Stimulated activated CD8-positive, alpha-beta memory T cell treated with anti-CD3 and anti-CD28 coated beads, Interleukin-12 subunit alpha, Interleukin-12 subunit beta, amount 100 ng/mL, for 1 hour (primary cell): Measurements from ENCODE around the gene SSBP2.
A peak's percentile ranks its signal among the peaks of the same experiment; 100 is the strongest.

Experiments
- DNase-seq: peaks from one replicate; pipeline ENCODE4 v3.0.0-alpha.2; 2020; ENCODE audit warnings: low read depth

Gene SSBP2

DNA sequence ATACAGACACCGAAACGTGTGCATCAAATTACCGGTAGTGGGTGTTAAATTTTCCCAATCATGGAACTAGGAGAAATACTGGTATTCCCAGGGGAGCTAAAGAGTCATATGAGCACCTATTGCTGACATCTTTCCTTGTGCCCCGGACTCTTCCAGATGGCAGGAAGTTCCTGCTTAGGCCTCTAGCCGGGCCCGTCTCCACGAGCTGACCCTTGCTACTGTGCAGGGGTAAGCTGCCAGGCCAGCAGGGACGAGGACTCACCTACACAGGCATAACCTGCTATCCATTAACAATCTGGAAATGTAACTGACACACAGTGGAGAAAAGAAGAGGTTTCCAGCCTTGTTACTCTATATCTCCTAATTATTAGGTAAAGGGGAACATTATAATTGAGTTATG is 16.2 kb upstream of the SSBP2 start:
- no peak for DNase-seq

DNA sequence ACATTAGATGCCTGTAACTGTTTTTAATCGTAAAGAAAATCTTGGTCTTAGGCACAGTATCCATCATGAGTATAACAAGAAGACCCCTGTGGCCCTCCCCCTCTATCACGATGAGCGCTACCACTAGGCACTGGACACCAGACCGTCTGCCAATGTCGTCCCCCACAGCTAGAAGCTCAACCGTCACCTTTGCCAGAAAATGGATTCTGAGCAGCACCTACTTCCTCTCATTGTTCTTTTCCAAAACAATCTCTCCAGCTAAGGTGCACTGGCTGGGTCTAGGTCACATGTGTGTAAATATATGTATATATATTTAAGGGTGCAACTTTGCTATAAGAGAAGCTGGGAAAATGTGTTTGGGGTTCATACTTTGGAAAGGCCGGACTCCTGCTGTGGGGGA is 15.7 kb upstream of the SSBP2 start:
- DNase-seq = no peak

DNA sequence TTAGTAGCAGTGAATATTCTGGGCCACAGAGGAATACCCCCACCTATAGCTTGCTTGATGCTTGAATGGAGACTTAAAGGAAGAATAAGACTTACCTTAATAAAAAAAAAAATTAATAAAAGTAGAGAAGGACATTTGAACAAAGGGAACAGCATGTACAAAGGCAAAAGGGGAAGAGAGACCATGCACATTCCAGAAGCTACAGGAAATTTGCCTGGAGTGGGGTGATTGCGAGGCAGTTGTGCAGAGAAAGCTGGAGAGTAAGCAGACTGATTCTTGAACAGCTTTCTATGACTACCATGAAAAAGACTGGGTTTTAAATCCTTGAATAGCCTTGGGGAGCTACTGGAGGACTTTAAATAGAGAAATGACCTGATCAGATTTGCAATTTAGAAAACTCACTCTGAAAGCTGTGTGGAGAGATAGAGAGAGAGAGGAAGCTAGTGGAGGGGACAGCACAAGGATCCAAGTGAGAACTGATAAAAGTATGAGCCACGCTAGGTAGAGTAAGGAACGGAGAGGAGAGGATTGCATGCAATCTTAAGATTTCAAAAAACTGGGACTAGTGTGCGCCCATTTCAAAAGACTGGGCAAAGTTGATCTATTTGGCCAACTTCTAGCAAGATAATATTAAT is 12.5 kb upstream of the SSBP2 start:
- DNase-seq = no peak

DNA sequence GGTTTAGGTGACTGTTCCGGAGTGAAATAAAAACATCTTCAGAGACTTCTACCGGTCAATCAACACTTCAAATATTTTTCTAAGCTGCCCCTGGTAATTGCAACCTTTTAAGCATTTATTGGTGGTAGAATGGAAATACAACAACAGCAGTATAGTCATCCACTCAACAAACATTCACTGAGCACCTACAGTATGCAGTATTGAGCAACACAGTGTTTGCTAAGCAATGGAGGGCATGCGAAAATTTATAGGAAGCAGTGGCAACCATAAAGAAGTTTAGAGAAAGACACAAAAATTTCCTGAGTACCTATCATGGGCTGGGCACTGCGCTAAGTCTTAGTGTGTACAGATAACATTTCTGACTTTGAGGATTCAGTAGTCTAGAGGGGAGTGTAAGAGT is 12.0 kb upstream of the SSBP2 start:
- DNase-seq = no peak

DNA sequence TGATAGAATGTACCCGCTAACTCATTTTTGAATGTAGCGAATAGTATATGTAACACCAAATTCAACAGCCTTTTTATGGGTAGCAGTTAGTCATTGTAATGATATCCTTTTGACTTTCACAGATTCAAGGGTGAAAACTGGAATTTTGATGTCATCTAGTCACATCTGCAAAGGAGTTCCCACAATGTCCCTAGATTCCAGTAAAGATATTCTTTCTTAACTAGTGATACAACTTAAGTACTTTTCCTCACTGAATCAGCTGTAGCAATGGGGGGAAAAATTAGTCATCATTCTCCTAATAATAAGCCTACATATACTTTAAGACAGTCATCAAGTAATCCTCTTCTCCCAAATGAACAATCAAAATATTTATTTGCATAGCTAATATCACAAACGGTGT is 11.5 kb upstream of the SSBP2 start:
- DNase-seq = no peak

DNA sequence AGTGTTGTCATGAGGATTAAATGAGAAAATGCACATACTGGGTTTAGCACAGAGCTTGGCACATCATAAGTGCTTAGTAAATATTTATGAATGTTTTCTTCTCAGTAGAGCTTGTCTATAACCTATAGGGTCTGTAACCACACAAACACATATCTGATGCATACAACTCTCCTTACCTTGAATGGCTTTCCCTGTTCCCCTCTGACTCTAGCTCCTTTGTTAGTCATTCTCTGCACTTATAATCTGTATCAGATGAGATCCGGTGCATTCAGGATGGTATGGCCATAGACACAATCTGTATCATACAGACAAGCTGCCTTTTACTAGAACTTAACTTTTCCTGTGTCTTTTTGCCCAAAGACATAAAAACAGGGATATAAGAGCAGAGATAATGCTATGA is 11.1 kb upstream of the SSBP2 start:
- no peak for DNase-seq

DNA sequence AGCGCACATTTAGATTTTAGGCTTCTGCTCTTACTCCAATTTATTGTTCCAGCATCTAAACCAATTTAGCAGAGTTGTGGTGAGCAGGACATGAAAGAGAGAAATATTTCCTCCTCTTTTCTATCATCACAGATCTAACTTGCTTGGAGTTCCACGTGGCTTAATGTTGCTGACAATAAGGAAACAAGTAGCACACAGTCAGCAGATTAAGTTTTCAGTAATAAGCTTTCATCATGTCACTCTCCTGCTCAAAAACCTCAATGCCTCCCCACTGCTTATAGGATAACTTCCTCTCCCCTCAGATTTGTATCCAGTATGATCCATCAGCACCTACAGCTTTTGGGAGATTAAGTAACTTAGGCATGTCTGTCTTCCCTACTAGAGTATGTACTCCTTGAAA is 10.4 kb upstream of the SSBP2 start:
- DNase-seq = no peak

DNA sequence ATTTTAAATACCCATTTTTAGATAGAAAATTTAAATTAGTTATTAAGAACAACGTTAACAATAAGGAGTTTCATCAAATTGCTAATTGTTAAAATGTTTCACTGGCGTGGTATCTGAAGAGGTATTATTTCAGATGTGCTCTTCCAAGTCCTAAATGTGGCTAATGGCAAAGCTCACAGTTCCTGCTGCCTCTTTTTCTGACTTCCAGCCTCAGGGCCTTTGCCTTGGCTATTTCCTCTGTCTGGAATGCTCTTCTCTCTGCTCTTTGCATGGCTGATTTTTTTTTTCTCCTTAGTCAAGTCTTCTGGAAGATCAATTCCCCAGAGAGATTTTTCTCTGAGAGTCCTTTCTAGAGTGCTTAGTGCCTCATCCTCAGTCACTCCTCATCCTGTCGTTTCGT is 9.6 kb upstream of the SSBP2 start:
- no peak for DNase-seq

DNA sequence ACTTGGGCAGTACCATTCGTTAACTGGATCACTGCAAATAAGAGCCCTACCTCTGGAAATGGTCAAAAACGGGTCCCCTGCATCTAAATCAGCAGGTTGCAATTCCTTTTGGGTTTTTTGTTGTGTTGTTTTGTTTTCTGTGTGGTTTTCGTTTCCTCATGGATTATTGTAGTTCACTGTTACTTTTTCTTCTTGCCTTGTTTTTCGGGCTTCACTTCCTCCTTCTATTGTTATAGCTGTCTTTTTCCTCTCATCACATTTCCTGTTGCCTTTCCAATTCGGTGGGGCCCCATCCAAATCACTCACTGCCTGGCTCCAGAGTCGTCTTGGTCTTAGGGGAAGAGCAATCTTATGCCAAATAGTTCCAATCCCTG is 8.7 kb upstream of the SSBP2 start:
- DNase-seq = no peak

DNA sequence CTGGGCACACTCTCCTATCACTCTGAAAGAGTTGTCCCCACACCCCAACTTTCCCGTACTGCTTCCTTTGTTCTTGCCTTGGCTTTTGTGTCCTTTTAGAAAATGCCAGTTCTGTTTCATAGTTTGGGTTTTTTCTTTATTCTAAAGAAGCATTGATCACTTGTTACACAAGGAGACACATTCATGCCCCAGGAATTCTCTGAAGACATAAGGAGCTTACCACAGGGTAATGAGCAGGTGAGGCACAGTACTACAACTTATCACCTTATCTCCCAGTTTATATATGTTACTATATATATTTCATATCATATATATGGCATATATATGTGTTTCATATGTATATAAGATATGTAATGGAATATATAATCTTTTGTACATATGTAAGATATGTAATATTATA is 6.5 kb upstream of the SSBP2 start:
- no peak for DNase-seq

DNA sequence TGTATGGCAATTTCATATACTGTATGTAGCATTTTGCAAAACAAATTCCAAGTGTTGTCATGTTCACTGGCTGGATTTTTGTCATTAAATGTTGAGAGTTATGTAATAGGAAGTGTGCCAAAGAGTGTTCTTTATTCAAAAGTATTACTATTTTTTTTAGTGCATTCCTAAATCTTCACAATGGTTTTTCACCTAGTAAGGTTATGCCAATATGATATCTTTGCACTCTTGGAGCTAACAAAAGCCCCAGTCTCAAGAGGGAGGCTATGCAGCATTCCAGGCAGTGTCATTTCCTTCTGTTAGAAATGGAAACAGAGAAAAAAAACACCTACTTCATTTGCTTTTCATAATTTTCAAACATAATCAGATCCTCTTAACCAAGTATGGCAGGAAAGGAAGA is 5.1 kb upstream of the SSBP2 start:
- DNase-seq = no peak

DNA sequence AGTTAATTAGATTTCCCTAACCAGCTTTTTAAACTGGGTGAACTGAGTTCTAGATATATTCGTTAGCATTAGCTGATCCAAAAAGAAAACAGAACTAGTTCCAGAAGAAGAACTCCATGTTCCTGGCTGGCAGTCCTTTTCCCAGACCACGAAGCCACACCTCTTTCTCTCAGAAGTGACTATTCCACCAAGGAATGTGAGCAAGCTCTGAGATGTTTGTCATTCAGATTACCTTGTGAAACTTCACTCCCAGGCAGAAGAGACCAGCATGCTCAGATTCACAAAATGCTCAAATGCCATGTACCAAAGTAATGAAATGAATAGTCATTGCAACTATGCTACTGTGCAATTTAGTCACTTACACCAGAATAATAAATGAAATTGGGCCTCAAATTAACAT is 4.4 kb upstream of the SSBP2 start:
- DNase-seq = no peak

DNA sequence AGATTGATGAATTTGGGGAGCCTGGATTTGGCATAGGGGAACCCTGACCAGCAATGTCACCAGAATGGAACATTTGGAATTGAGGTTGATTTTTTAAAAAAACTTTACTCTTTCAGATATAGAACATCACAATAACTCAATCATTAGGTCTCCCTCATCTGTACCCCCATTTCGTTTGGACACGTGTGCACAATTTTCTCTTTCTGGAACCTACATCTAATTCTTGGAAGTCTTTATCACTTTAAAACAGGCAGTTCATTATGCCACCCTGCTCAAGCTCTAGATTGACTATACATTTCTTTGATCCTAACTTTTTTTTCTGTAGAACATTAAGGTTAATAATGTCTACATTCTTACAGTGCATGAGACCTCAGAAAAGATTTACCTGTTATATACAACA is 3.7 kb upstream of the SSBP2 start:
- no peak for DNase-seq

DNA sequence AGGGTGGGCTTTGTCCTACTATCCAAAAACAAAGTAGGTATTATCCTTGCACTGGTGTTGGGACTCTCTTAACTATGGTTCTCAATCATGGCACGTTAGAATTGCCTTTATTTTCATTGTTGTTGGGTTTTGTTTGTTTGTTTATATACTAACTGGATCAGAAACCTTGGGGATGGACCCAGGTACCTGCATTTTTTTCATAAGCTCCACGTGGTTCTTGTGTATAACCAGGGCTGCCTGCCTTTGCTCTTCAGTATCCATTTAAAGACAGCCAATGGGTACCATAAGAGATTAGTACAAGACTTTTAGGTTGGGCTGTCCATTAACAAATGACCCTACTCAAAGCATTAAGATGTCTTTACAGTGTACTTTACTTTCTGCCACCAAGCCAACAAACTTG is 2.5 kb upstream of the SSBP2 start:
- no peak for DNase-seq

DNA sequence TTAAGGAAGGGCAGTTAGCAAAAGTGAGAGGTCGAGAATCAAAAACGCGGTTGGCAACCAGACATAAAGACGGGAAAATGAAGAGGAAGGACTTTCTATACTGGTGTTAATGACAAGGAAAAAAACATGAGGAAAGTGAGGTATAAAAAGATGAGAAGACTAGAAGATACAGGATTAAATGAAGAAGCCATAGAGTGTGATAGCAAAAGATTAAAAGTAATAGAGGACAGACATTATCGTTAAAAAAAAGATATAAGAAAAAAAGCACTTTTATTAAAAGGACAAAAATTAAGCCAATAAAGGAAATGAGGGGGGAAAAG is 1.7 kb upstream of the SSBP2 start:
- no peak for DNase-seq

DNA sequence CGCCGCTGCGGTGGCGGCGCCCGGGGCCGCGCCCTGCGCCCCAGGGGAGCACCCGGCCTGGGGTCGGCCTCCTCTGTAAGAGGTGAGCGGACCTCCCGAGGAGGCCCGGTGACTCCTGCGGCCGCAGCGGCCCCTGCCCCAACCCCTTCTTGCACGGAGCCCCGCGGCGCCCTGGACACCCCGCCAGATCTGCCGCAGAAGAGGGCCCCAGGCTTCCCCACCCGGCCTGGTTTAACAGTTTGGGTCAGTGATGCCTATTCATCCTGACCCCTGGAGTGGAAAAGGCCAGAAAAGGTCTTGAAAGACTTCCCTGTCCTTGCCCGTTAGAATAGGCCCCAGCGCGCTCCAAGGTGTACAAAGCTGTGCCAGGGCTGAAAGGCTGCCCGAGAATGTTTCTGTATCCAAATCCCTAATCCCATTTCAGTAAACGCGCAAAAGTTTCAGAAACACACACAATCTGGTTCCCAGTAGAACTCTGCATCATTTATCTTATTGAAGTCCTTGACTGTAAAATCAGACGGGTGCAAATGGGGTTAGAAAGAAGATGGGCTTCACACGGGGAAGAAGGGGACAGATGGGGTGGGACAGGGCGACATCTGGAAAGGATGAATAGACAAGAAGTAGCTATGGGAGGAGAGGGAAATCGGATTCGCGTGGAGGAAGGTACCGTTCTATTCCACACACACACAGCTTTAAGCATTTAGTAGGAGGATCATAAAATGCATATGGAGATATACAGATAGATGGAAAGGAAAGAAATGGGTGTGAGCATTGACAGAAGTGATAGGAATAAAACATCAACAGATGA is 1.1 kb upstream of the SSBP2 start:
- DNase-seq = no peak

DNA sequence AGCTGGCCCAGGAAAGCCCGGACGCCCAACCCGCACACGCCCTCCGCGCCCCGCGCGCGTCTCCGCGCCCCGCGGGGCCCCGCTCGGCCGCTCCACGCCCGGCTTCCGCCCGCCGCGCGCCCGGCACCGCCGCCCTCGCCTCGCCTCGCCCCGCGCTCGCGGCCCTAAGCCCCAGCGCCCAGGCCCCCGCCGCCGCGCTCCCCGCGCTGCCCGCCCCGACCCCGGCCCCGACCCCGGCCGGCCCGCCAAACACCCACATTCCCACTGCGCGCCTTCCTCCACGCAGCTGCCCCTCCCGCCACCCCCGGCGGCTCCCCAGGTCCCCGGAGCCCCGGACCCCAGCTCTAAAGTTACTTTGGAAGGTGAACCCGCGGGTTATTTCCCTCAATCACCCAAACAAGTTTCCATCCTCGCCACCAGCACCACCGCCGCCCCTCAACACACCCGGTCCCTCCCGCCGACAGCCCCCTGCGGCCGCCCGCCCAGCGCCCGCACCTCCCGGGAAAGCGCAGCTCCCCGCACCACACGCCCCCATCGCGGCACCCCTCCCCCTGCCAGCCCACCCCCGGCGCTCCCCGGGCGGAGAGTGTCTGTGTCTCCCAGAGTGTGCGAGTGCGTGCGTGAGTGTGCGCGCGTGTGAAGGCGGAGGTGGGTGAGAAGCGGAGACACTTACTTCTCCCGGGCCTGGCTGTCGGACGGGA is 439 bp downstream of the SSBP2 start:
- DNase-seq = no peak

DNA sequence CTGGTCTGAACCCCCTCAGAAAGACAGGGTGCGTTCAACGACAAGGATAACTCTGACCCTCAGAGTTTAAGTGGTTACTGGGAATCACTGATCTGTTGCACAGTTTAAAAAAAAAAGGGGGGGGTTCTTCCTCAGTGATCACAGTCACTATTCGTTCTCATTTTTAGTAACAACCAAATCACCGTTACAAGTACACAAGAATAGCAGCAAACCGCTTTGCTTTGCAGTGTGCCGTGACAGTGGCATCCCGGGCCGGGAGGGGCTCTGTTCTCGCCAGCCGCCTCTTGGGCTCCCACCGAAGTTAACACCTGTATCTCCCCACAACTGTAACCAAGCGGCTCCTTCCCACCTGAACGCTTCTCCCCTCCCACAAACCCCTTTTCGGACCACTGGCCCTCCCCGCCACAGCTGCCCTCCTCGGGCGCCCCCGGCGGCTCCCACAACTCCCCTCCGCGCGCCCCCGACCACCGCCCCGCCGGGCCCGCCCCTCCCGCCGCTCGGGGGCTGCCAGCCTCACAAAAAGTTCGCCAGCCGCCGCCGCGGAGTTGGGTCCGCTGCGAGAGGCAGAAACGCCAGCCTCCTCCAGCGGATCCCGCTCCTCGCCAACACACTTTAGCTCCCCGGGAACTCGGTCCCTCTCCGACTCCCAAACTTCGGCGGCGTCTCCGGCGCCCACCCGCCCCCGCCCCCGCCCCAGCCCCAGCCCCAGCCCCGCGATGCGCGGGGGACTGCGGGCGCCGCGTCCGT is 1.2 kb downstream of the SSBP2 start:
- peak; percentile 30 for DNase-seq

DNA sequence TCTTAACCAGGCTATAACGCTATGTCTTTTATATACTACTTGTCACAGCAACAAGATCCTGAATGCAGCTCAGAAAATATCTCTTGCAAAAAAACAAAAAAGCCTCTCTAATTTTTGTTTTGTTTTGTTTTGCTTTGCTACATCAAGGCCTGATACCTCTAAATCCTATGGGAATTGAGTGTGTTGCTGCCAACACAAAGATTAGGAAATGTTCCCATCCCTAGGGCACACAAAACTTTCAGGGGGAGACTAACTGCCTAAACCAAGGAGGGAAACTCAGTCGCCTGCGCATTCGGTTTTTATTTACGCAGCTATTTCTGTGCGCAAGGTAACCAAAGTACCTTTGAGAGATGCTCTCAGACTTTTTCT is 1.7 kb downstream of the SSBP2 start:
- DNase-seq = no peak

DNA sequence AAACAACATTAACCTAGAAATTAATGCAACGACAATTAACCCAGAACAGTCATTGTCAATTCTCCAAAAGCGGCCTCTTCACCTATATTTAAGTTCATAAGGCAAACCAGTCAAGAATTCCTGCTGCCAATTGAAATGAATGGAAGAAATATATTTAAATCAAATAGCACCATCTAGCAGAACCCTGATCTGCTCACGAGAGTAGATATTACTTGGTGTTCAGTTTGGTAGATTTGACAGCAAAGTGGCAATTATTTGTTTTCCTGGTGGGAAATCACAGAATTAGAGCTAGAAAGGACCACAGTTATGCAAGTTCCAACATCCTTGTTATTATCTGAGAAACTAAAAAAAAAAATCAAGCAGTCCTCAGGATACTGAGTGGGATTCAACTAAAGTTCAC is 2.3 kb downstream of the SSBP2 start:
- DNase-seq = no peak

DNA sequence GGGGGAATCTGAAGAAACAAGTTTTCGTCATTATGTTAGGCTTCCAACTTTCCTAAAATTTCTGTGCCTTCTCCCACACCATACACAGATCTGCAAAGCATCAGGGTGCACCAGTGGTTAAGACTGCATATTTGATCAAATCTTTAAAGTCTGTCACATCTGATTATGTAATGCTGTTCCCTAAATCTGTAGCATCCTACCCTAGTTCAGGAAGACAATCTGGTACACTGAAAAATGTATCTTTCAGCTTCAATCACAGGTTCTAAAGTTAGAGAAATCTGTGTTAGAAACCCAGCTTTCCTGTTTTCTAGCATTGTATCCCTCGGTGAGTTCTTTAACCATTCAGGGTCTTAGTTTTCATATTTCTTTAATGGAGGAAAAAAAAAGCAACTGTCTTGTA is 3.9 kb downstream of the SSBP2 start:
- no peak for DNase-seq

DNA sequence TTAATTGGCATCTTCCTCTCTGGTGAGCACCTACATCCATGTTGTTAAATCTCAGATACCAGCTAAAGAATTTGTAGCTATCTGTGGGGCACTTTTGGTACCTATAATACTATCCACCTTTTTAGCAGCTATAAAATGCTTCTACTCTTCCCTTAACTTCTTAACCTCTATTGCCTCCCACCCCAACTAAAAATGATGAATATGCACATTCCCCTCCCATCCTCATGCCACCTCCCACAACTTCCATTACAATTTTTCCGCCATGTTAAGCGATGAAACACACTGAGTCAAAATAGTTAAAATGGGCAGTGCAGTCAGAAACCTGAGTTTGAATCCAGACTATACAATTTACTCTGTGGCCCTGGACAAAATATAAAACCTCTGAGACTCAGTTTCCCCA is 10.1 kb downstream of the SSBP2 start:
- DNase-seq = no peak

DNA sequence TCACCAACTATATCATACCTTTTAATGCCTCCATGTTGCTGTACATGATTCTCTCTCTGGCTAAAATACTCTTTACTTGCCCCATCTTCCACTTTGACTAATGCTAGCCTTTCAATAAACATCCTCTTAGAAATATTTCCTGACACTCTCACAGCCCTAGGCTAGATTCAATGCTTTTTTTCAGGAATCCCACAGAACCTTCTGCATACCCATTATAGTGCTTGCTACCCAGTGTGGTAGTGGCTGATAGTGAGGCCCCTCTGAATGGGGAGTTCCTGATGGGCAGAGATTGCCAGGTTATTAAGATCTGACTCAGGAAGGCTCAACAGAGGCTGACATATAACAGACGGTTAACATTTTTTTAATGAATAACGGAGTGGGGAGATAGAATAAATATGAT is 11.6 kb downstream of the SSBP2 start:
- DNase-seq = no peak
